Neural progenitor cell (in vitro differentiated cells): ENCODE results near the gene C9orf50.

ENCODE experiments used
- CTCF ChIP-seq: fragments of 200-600 bp; sonication (generic); IDR thresholded peaks from 2 replicates; pipeline ENCODE4 v1.5.1; 2017; ENCODE audit warnings: antibody characterized with exemption, mild to moderate bottlenecking
- EZH2 ChIP-seq: fragments of 200-600 bp; sonication (generic); IDR thresholded peaks from 2 replicates; pipeline ENCODE4 v1.6.1; 2017; ENCODE audit warnings: antibody characterized with exemption, mild to moderate bottlenecking, moderate library complexity

- TF ChIP-seq CTCF (no peak), EZH2 (no peak)
Measured at GRCh38 chr9:129627556-129628440, 6.9 kb upstream of the C9orf50 start.
